ENCODE measurements around the gene ABCC4. TPM values are rescaled to one million over a fixed set of nuclear protein-coding genes. Genes with fewer than 3 reads are reported as not detected.

ABCC4 gene
- total RNA-seq, 1 donor from 2014 or later, result 21.8 TPM

DNA sequence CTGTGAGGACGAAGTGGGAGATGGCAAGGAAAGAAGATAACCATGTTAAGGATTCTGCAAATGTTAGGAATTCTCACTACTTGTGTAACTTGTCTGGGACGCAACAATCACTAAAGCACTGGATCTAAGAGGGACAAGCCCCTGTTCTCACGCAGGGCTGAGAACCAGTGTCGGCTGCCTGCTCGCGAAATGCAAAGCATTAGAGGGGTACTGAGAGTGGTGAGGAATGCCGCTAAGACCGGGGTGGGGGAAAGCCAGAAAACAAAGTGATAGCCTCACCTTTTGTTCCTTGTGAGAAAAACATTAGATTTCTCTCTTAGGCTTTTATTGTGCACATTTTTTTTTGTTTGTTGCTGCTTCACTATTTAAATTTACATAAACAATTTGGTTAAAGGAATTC is 241.9 kb downstream of the ABCC4 start:
- Mint-ChIP-seq H3K4me1 (peaks cover 19% of the 10 kb centered on the region), H3K4me3 (no peak overlapping the region), H3K27me3 (ENCODE audit: low read depth) (peaks cover 6% of the 10 kb centered on the region), H3K9me3 (no peaks in the 10 kb centered on the region), H3K27ac (ENCODE audit: unreplicated experiment) (no peak overlapping the region), H3K36me3 (ENCODE audit: low read depth) (peaks cover 6% of the 10 kb centered on the region)
- TF ChIP-seq, protein P1, sequence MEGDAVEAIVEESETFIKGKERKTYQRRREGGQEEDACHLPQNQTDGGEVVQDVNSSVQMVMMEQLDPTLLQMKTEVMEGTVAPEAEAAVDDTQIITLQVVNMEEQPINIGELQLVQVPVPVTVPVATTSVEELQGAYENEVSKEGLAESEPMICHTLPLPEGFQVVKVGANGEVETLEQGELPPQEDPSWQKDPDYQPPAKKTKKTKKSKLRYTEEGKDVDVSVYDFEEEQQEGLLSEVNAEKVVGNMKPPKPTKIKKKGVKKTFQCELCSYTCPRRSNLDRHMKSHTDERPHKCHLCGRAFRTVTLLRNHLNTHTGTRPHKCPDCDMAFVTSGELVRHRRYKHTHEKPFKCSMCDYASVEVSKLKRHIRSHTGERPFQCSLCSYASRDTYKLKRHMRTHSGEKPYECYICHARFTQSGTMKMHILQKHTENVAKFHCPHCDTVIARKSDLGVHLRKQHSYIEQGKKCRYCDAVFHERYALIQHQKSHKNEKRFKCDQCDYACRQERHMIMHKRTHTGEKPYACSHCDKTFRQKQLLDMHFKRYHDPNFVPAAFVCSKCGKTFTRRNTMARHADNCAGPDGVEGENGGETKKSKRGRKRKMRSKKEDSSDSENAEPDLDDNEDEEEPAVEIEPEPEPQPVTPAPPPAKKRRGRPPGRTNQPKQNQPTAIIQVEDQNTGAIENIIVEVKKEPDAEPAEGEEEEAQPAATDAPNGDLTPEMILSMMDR (conservative IDR thresholded peaks at IDR 0.05), result no peak
- DNase-seq (ENCODE audit: low read depth, low spot score), result no peak

DNA sequence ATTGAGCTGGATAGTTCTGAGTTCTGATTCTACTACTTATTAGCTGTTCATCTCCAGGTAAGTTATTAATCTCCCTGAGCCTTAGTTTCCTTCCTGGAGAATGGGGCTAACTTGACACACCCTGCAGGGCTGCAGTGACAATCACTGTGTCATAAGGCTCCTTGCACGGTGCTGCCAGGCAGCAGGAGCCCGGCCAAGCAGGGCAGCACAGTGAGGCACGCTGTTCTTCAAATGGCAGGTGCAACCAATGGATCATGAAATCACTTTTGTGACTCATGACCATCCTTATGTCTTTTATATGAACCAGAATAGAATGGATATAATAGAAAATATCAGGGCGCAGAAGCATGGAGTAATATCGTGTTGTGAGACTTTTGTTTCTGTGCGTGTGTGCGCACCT is 242.6 kb downstream of the ABCC4 start:
- Mint-ChIP-seq H3K4me3 (no peak overlapping the region), H3K27ac (ENCODE audit: unreplicated experiment) (no peak overlapping the region), H3K9me3 (no peaks in the 10 kb centered on the region), H3K36me3 (ENCODE audit: low read depth) (peaks cover 6% of the 10 kb centered on the region), H3K4me1 (peaks cover 19% of the 10 kb centered on the region), H3K27me3 (ENCODE audit: low read depth) (peaks cover 6% of the 10 kb centered on the region)
- no peak for DNase-seq (ENCODE audit: low read depth, low spot score)
- TF ChIP-seq, protein P1 (conservative IDR thresholded peaks at IDR 0.05), result no peak

GRCh38 chr13:95056266-95056665 is 245.0 kb downstream of the ABCC4 start:
- Mint-ChIP-seq H3K27me3 (ENCODE audit: low read depth) (peaks cover 6% of the 10 kb centered on the region), H3K4me1 (peaks cover 19% of the 10 kb centered on the region), H3K9me3 (no peaks in the 10 kb centered on the region), H3K36me3 (ENCODE audit: low read depth) (peaks cover 6% of the 10 kb centered on the region), H3K27ac (ENCODE audit: unreplicated experiment) (no peak overlapping the region), H3K4me3 (no peak overlapping the region)
- DNase-seq (ENCODE audit: low read depth, low spot score), result no peak
- TF ChIP-seq, protein P1 (conservative IDR thresholded peaks at IDR 0.05), result no peak

GRCh38 chr13:95050800-95051615 is 250.2 kb downstream of the ABCC4 start:
- no peak overlapping the region for H3K4me3 Mint-ChIP-seq

GRCh38 chr13:95049772-95050171 is 251.5 kb downstream of the ABCC4 start:
- peaks cover 11% of the 10 kb centered on the region for H3K36me3 Mint-ChIP-seq (ENCODE audit: low read depth)
- peaks cover 5% of the 10 kb centered on the region for H3K9me3 Mint-ChIP-seq
- peaks cover 15% of the 10 kb centered on the region for H3K4me1 Mint-ChIP-seq
- DNase-seq (ENCODE audit: low read depth, low spot score), result no peak
- H3K4me3 Mint-ChIP-seq, result no peak overlapping the region
- no peaks in the 10 kb centered on the region for H3K27me3 Mint-ChIP-seq (ENCODE audit: low read depth)
- no peak overlapping the region for H3K27ac Mint-ChIP-seq (ENCODE audit: unreplicated experiment)
- TF ChIP-seq, protein P1 (conservative IDR thresholded peaks at IDR 0.05), result no peak

More at GRCh38 chr13:95050800-95051615, 250.2 kb downstream of the ABCC4 start:
- H3K9me3 Mint-ChIP-seq, result peaks cover 5% of the 10 kb centered on the region
- no peak for DNase-seq (ENCODE audit: low read depth, low spot score)
- H3K27me3 Mint-ChIP-seq (ENCODE audit: low read depth), result no peaks in the 10 kb centered on the region
- TF ChIP-seq, protein P1 (conservative IDR thresholded peaks at IDR 0.05), result no peak
- H3K4me1 Mint-ChIP-seq, result peaks cover 18% of the 10 kb centered on the region
- H3K36me3 Mint-ChIP-seq (ENCODE audit: low read depth), result peaks cover 8% of the 10 kb centered on the region
- no peak overlapping the region for H3K27ac Mint-ChIP-seq (ENCODE audit: unreplicated experiment)
